GM10248 (cell line): ENCODE data around the gene CD4.

Experiments
- CTCF ChIA-PET: fragments of 300-600 bp; sonication (Branson Sonifier 250); formaldehyde crosslinking; extraction: SDS; loops from one replicate; lab custom pipeline; 2021; ENCODE audit warnings: antibody characterized with exemption; lab: Yijun Ruan, JAX
- POLR2A ChIA-PET: fragments of 350-650 bp; sonication (Branson Sonifier 250); formaldehyde crosslinking; extraction: SDS; loops from one replicate; lab custom pipeline; 2020; ENCODE audit warnings: antibody characterized with exemption; lab: Yijun Ruan, JAX
- DNase-seq: peaks from one replicate; pipeline ENCODE4 v3.0.0; 2012; ENCODE audit errors: extremely low spot score
- CTCF ChIP-seq: IDR thresholded peaks from 2 replicates; pipeline ENCODE4 v1.5.1; 2012; ENCODE audit warnings: mild to moderate bottlenecking, low read depth; ENCODE audit errors: extremely low read depth, missing control alignments, control extremely low read depth

Gene CD4

GRCh38 chr12:6771509-6772330, 17.6 kb upstream of the CD4 start:
- CTCF ChIA-PET: interaction anchor here (0.9 to 8.0 kb wide), 9 partner anchors 7 to 61 kb away, joined by 3 to 117 read pairs (median 3); partner anchors contain the start of gene MLF2
- POLR2A ChIA-PET: interaction anchor here (0.6 to 1.4 kb wide), 3 partner anchors 82 to 238 kb away, joined by 3 to 10 read pairs (median 6); partner anchors contain the start of genes TPI1 and ZNF384
- TF ChIP-seq CTCF: no peak
- no peak for DNase-seq

GRCh38 chr12:6772331-6772695, 17.0 kb upstream of the CD4 start, which contains the start of gene LAG3:
Gene LAG3, plus strand, starts transcription at chr12:6772520. Its CDS starts 333 bp downstream, at chr12:6772853.
- ChIA-PET POLR2A (interaction anchor here (0.6 to 1.4 kb wide), 2 partner anchors 95 to 238 kb away, joined by 3 to 10 read pairs; partner anchors contain the start of gene TPI1), CTCF (interaction anchor here (0.6 to 8.0 kb wide), 8 partner anchors 6 to 62 kb away, joined by 3 to 117 read pairs (median 3); partner anchors contain the start of gene MLF2)
- no peak for TF ChIP-seq CTCF
- DNase-seq: peak; percentile 67

- ChIA-PET CTCF (interaction anchor here (0.6 to 3.6 kb wide), 4 partner anchors 10 to 61 kb away, joined by 3 to 33 read pairs (median 5); partner anchors contain the start of gene MLF2), POLR2A (no interaction called here)
- DNase-seq: peak; percentile 54
- no peak for TF ChIP-seq CTCF
These were observed 16.4 kb upstream of the CD4 start for GRCh38 chr12:6772726-6773589.

- POLR2A ChIA-PET: no interaction called here
- CTCF ChIA-PET: interaction anchor here (1.9 to 9.3 kb wide), 3 partner anchors 5 to 21 kb away, joined by 7 to 117 read pairs (median 64); partner anchors contain the start of genes LAG3, MLF2 and PTMS
- TF ChIP-seq CTCF: no peak
- no peak for DNase-seq
These were observed 15.6 kb upstream of the CD4 start for GRCh38 chr12:6773590-6774351.

GRCh38 chr12:6774499-6775062, 14.7 kb upstream of the CD4 start:
- POLR2A ChIA-PET: interaction anchor here (0.6 kb wide), 1 partner anchor 13 kb away, joined by 3 read pairs; no protein-coding TSS in a partner anchor
- no peak for DNase-seq
- CTCF ChIA-PET: interaction anchor here (0.9 to 9.3 kb wide), 4 partner anchors 6 to 22 kb away, joined by 3 to 117 read pairs (median 36); partner anchors contain the start of genes LAG3, MLF2 and PTMS
- no peak for TF ChIP-seq CTCF
